DMS153 treated with DMSO at 0.1 percent for 48 hours (cell line): Measurements from ENCODE around the gene MAN2A2.
A peak's percentile ranks its signal among the peaks of the same experiment; 100 is the strongest.

ENCODE experiments used
- DNase-seq: peaks from one replicate; lab custom pipeline; 2025; ENCODE audit not compliant: unreplicated experiment; lab: John Stamatoyannopoulos, UW

The MAN2A2 gene

GRCh38 chr15:90902840-90903732 lies at the start of gene MAN2A2:
Gene MAN2A2, plus strand, starts transcription at chr15:90903302. Its CDS starts 906 bp downstream, at chr15:90904208.
- no peak for DNase-seq

GRCh38 chr15:90855139-90855538 lies 48.0 kb upstream of the MAN2A2 start:
- no peak for DNase-seq

DNA sequence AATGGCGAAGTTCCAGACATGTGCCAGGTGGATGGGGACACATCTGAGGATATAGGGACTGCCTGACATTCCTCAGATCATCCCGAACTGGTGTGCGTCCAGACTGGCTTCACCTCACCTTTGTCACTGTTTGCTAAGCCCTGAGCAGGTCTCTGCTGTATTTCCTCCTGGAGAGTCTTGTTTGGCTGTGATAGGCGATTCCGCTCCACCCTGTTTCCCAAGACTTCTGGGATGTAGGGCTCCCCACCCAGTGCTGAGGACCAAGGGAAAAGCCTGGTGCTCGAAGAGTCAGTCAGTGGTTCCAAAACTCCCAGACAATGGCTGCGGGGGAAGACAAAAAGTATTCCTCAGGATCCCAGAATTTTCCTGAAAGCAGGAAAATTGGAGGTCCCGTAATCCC lies 45.8 kb upstream of the MAN2A2 start:
- no peak for DNase-seq

DNA sequence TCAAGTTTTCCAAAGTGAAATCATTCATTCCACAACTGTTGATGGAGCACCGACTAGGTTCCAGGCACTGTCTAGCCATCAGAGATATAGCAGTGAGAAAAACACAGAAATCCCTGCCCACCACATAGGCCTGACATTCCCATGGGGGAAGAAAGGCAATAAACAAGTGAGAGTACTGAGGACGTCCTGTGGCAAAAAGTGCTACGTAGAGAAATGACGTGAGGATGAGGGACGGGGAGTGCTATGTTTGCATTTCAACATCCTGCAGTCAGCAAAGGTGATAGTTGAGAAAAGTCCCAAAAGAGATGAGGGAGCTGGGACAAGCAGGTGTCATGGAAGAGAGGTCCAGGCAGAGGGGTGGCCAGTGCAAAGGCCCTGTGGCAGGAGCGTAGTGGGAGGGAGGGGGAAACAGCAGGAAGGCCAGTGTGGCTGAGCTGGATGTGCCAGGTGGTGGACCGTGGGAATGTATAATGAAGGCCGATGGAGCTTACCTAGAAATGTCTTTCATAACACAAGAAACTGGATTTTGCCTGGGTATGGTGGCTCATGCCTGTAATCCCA lies 45.1 kb upstream of the MAN2A2 start:
- no peak for DNase-seq

DNA sequence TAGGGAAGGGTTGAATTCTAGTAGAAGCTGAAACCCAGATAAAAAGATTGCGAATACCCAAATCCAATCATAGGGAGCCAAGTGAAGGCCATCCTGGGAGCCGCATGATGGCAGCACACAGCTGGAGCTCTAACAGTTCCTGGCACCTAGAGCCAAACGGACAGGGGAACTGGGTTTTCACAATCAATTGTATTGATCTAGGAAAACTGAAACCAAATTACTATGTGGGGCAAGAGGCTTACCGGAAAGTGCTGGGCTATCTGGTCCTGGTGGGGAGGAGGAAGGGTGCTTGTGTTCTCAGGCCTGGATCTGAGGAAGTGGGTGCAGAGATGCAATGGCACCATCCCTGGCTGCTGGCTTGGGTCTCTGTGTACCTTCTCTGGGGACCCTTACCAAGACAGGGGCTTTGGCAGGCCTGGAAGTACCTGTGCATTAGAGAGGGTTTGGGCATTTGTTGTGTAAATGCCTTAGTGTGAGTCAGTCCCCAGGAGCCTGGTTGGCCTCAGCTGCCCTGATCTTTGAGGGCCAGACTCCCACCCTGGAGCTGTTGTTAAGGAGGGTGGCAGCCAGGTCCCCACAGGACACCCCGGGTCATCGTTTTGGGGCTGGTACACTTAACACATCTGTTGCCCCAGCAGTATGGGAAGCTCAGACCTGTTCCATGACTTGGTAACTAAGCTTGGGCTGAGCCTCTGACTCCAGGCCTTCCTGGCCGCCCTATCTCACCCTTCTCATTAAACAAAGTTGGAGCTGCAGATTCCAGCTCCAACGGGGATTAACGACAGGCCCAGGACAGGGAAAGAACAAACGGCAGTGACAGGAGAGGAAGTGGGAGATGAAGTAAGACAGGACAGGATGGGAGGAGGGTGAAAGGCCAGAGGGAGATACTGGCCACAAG lies 43.6 kb upstream of the MAN2A2 start:
- no peak for DNase-seq

DNA sequence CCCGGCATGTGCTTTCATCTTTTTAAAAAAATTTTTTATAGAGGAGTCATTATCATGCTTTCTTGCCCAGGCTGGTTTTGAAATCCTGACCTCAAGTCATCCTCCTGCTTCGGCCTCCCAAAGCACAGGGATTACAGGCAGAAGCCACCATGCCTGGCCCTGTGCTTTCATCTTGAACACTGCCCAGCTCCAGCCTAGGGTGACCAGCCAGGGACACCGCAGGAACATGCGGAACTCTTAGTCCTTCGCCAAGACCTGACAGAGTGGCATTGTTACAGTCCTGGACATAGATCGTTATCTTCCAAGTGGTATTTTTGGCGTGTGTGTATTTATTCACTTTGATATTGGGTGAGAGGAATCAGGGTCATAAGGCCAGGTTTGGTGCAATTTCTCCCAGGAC lies 42.7 kb upstream of the MAN2A2 start:
- no peak for DNase-seq

- DNase-seq = peak; percentile 27
These were observed 42.0 kb upstream of the MAN2A2 start for GRCh38 chr15:90860942-90861675.

DNA sequence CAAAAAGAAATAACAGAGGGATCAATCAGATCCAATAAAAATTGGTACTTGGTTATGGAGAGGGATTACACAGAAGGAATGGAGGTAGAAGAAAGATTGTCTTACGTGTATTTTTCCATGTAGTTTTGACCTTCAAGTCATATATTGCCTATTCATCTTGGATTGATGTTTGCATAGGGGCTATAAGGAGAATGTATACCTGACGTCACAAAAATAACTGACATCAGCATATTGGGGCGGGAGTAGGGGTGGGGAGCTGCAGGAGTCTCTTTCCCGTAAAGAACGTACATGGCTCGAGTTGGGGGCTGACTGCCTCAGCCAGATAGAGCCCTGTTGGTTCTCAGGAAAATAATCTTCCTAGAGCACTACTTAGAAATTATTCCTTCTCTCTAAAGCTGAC lies 40.6 kb upstream of the MAN2A2 start:
- DNase-seq = no peak

DNA sequence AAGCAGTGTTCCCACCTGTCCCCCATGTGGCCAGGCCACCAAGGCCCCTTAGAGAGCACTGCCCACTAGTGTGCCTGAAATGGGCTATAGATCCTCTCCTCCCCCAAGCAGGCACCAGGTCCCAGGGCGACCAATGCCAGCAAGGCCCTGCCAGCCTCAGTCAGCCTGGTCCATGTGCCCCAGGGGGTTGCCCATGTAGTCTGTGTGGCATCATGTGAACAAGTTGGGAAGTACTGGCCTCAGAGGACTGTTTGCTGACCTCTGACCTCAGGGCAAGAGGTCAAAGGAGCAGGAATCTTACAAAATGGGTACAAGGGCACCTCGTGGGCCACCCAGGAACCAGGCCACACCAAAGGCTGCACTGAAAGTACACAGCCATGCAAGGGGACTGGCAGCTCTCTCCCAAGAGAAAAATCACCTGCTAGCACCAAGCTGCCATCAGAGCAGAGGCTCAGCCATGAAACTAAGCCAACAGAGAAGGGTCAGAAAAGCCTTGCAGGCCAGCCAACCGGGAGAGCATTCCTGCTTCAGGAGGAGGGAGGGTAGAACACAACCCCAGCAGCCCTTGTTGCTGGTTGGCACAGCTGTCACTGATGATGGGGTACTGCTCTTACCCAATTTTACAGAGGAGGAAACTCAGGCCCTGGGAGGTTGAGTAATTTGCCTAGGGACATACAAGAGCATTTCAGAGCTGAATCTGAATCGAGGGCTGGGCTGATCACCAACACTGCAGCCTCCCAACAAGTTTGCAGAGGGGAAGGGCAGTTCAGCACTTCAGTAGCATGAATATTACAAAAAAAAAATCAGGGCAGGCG lies 39.9 kb upstream of the MAN2A2 start:
- no peak for DNase-seq

DNA sequence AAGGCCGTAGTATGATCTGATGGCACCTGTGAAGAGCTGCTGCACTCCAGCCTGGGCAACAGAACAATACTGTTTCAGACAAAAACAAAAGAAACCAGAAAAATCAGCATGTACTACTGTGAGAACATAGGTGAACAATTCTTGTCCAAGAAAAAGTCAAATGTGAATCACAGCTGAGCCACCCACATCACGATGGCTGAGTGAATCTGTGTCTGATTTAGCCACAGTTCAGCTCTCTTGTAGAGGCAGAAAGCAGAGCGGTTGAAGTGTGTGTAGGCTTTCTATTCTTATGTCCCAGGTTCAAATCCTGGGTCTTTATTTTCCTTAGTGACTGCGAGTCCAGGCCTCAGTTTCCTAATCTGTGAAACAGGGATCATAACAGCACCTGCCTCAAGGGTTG lies 39.1 kb upstream of the MAN2A2 start:
- no peak for DNase-seq

GRCh38 chr15:90864507-90864906 lies 38.6 kb upstream of the MAN2A2 start:
- DNase-seq = no peak

GRCh38 chr15:90865702-90866101 lies 37.4 kb upstream of the MAN2A2 start:
- no peak for DNase-seq

DNA sequence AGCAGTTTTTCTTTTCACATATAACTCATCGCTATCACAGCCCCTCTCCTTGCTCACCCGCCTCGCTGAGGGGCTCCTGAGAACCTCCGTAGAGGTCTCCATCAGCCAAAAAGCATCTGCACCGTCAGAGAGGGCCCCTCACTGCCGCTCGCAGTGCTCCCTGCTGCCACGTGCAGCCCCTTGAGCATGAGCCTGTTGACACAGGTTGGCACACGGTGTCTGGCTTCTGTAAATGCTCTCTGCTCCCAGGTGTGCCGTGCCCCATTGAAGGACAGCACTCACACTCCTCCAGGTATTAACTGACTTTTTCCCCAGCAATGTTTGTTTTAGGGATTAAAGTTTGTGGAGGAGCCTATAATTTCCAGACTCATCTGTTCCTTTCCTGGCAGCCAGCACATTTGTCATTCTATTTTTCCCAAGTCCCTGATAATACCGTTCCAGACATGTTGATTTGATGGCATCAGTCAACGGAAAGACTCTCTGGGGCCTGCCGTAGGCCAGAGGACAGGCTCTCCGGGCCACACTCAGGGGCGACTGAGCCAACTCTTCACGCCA lies 36.9 kb upstream of the MAN2A2 start:
- DNase-seq = no peak

DNA sequence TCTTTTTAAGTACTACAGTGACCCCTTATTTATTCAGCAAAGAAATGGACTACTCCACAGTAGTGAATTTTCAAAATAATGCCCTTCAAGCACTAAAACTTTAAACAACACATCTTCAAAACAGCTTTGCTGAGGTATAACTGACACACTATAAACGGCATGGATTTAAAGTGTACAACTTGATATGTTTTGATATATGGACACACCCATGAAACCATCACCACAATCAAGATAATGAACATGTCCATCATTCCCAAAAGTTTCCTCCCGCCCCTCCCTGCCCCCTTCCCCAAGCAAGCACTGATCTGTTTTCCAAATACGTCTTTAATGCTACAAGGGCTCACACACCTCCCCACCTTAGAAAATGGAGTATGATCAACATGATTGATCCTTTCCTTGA lies 36.3 kb upstream of the MAN2A2 start:
- no peak for DNase-seq

DNA sequence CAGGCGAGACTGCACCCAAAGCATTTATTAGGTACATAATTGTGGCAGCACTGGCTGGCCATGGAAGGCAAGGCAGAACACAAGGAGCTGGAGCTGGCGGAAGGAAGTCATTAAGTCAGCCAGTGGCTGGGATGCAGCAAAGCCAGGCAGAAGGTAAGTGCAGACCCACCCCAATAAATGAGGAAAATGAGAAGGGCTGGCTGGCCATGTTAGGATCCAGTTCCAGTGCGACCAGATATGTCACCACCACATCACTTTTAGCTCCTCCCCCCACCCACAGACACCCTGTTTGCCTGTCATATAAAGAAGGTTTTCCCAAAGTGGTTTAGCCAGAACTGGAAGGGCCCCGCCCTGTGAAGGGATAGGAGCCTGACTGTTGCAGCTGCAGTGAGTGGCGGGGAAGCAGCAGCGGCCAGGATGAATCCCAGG lies 34.8 kb upstream of the MAN2A2 start, which contains the start of gene FURIN:
TSS of gene FURIN (plus strand) at position 328 of the 429 bp plus-strand sequence. CDS start 7,153 bp downstream, outside the sequence.
- no peak for DNase-seq

GRCh38 chr15:90869140-90869541 lies 34.0 kb upstream of the MAN2A2 start:
- DNase-seq = no peak

DNA sequence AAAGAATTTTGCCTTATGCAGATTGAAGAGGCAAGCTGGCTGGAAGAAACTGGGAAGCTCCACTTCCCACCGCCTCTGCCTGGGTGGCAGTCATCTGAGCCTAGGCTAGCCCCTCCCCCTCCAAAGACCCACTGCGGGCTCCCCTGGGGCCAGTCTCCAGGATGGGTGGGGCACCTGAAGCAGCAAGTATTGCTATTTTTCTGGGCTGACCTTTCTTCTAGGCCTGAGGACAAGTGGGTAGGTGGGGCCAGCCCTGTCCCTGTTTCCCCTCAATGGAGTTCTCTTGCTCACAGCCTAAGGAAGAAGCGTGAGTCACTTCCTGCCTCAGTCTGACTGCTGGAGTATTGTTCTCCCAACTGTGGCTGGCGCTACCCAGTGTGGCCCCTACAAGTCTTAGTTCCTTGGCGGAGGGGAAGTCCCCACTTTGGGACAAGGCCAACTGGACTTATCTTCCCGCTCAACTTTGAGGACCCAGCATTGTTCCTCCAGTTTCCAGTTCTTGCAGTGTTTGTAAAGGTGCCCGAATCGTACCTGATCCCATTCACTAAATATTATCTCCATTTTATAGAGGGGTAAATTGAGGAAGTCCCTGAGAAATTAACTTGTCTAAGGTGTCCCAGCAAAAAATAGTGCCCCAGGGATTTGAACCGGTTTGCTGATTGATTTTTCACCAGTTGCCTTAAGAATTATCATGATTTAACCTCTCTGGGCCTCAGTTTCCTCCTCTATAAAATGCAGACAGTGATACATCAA lies 33.3 kb upstream of the MAN2A2 start:
- no peak for DNase-seq

DNA sequence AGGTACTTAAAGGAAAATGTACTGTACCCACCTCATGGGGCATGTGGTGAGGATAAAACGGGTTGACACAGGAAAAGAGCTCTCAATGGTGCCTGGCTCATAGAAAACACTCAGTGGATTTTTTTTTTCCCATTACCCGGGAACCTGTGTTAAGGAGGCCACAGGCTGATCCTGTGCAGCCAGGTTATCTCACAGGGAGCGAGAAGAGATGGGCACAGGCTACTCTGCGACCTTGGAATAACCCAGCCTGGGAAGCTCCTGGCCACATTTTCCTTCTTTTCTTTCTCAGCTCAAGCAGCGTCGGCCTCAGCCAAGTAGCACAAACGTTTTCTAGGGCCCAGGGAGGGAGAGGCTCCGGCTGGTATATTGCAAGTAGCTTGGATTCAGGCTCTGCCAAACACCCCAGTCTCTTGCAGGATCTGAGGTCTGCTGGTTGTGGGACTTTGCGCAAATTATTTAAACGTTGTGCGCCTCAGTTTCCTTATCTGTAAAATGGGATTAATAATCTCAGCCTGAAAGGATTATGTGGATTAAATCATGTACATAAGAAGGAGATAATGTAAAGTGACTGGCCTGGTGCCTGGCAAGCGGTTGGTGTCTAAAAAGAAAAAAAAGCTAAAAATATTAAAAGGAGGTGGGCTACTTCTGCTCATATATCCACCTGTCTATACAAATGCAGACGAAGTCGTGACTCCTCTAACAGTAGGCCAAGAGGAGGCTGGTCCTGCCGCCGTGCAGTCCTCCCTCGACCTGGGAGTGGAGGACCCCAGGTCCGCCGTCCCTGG lies 32.6 kb upstream of the MAN2A2 start:
- DNase-seq = no peak
